Kidney tubule cell (primary cell): ENCODE data around the gene C6orf58.

Experiments used
- DNase-seq: peaks from one replicate; pipeline ENCODE4 v3.0.0-alpha.2; 2018; ENCODE audit warnings: low spot score

Gene C6orf58

DNA sequence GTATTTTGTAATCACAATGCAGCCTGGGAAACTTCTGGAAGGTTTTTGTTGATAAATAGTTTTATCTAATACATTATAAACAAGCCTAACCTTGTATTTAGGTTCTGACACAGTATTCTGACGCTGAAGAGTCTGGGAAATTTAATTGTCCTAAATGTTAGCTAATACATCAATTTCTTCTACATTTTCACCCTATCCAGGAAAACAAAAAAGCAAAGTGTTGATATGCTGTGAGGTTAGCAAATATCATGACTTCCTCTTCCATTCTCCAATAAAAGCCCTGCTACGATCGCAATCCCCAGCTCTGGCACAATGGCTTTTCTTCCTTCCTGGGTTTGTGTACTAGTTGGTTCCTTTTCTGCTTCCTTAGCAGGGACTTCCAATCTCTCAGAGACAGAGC, at the start of gene C6orf58:
Gene C6orf58, plus strand, starts transcription at position 301 of the 400 bp plus-strand sequence. Its CDS starts 12 bp downstream, at position 313.
- DNase-seq, result no peak

DNA sequence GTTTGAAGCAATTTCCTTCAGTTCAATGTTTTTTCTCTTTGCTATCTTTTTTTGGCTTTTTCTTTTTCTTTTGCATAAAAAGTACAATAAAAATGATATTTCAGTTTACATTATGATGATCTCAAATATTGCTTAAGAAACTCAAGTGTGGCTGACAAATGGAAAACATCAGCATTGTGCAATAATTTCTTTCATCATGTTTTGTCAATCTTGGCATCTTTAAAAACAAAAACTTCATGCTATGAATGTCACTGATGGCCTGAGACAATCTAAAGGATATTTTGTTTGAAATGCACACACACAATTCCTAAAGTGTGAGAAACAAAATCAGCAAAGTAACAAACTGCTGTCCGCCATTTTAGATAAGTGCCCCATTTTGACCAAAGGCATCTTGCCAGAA, 44.0 kb upstream of the C6orf58 start:
- no peak for DNase-seq

DNA sequence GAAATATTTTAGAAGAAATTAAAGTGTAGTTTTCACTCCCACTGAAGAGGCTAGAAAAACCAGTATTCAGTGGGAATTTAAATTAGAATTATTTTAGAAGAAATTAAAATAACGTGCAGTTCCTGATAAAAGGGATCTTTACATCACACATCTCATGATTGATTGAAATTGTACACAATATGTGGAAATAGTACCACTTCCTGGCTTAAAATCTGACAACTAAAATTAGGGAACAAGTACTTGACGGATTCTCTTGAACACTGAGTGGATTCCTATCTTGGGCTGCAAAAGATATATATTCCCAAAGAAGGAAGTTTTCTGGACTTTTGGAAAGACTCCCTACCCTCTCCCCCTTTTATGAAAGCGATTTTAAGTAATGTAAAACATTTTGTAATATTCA, 43.2 kb upstream of the C6orf58 start:
- no peak for DNase-seq

DNA sequence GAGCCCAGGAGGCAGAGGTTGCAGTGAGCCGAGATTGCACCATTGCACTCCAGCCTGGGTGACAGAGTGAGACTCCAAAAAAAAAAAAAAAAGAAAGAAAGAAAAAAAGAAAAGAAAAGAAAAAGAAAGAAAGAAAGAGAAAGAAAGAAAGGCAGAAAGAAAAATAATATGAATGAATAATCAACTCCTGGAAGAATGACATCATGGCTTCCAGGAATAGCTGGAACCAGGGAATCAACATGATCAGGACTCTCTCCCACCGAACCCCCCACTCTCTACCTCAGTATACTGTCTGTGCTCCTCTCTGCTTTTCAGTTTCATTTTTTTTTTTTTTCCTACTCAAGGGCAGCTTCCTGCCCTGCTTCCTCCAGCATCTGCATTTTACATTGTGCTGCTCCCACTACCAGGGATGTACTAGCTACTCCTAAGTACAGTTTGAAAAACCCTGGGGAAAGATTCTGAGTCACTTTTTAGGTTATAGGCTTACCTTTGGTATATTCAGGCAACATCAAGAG, 38.2 kb upstream of the C6orf58 start:
- DNase-seq, result no peak

DNA sequence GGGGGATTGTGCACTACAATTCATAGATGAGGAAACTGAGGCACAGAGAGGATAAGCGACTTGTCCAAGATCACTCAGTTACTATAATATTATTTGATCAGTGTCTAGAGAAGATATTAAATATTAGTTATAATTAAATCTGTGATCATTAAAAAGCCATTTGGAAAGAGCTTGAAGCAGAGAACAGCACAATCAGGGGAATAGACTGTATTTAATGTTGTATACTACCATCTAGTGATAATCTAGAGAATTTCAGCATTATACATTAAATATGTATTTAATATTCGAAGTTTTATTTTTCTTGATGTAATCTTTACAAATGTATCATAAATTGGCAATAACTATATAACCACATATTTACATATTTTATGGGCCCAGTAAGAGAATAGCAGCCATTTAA, 37.7 kb upstream of the C6orf58 start:
- peak; percentile 32 for DNase-seq

DNA sequence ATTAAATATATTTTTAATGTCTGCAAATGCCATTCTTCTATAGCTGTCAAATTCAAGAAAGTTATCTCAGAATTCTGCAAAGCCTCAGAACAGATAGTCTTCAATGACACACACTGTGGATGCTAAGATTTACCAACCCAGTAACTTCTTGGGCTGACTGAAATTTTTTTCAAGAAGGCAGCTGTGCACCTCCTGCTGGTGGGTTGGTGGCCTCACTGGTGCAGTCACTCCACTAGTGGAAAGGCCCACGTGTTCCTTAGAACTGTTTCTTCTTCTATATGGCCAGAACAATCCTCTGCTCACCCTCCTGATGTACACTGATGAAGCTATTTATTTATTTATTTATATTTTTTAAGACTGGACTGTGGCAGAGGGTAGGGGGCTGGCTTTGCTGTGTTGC, 29.8 kb upstream of the C6orf58 start:
- no peak for DNase-seq

DNA sequence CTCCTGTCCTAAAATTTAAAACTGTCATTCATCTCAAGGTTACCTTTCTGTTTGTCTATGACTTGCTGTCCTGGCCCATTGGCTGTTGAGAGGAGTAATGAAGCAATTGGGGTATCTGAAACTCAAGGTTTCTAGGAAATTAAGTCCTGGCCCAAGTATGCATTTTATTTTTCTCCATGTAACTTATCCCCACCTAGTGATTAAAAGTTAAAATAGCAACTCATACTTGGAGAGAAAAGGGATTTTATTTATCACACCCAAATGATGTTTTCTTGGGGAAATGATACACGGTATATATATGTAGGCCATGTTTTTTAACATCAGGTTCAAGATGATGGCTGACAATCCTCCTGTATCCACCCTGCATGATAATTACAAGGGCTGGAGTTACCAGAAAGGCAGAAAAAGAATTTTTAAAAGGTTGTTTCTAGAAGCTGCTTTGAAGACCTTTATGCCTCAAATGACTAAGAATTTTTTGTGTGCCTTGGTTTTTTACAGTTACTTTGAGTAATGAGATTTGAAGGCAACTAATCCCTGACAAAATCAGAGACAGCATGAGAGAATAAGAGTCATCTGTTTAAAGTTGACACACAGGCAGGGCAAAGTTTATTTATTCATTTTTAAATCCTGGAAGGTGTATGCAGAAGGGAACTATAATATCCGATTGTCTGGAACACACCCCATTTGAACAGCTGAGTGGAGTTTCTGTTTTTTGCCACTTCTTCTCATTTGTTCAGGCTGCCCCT, 28.9 kb upstream of the C6orf58 start:
- DNase-seq, result no peak

DNA sequence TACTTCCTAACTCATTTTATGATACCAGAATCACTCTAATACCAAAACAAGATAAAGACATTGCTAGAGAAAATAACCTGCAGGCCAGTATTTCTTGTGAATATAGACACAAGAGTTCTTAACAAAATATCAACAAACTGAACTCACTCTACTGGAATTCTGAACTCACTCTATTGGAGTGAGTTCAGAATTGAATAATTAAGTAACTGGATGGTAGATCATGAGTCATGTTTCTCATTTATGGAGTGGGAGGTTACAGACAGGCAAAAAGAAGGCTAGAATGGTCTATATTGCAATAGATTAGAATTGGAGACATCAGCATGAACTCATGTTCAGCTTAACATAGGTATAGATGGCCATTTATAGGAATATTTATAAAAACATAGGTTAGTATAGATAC, 26.6 kb upstream of the C6orf58 start:
- peak; percentile 69 for DNase-seq

DNA sequence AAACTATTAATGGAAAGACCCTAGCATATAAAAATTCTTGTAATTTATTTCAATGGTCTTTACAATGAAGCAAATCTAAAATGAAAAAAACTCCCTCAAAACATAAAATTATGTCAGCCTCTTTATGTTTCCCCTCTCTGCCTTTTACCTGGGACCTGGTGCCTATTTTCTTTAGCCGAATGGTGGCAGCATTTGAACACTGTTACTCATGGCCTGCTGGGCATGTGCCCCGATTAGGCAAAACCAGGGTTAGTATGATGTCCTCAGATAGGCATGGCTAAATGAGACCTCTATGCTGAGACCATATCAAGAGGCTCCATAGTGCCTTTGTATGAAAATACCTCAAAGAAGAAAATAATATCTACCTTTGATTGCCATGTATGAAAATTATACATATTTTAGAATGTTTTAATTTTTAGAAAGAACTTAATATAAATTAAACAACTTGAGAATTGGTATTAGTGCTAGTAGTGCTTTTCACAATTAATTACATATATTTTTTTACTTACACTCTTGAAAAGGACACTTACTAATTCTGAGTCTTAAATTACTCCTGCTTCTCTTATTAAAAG, 22.5 kb upstream of the C6orf58 start:
- DNase-seq, result peak; percentile 53

DNA sequence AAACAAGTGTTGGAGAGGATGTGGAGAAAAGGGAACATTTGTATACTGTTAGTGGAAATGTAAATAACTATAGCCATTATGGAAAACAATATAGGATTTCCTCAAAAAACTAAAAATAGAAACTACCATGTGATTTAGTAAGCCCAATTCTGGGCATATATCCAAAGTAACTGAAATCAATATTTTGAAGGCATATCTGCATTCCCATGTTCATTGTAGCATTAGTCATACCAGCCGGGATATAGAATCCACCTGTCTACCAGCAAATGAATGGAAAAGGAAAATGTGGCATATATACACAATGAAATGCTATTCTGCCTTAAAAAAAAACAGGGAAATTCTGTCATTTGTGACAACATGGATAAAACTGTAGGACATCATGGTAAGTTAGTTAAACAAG, 15.3 kb upstream of the C6orf58 start:
- no peak for DNase-seq

DNA sequence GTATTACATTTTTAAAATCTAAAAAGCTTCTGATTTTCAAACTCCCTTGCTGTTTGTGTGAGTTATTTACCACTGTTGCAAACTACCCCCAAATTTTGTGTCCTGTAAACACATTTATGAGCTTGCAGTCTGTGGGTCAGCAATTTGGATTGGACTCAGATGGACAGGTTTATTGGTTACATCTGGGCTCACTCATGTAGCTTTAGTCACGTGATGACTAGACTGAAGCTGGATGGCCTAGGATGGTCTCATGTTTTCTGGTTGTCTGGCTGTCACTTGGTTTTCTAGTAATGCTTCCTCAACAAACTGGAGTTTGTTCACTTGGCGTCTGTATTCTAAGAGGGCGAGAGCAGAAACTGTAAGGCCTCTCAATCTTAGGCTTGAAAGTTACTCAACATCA, 12.2 kb upstream of the C6orf58 start:
- no peak for DNase-seq

DNA sequence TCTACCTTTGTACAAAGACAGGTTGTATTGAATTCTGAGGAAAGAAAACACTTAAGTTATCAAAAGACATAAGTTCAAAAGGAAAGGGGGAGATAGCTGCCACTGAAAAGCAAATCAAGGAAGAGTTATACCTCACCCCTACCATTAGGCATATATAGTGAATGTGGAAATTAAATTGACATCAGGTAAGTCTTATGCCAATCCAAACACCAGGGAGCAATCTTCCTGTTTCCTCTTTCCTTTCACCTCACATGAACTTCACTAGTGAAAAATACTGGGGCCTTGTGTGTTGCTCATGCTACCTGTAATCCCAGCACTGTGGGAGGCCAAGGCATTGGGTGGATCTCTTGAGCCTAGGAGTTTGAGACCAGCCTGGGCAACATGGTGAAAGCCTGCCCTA, 10.9 kb upstream of the C6orf58 start:
- DNase-seq, result no peak

DNA sequence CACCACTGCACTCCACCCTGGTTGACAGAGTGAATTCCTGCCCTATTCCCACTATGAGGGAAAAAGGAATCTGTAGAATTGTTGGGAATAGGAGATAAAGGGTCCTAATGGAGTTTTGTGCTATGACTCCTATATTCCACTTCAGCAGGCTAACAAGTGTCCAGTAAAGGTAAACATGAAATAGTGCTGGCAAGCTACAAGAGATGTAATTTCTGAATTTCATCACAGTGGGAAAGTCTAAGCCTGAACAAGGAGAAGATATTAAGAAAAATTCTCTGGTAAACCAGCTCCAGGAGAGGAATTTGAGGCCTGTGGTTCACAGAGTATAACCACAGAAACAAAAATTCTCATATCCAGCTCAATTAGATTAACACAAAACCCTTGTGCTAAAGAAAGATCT, 10.3 kb upstream of the C6orf58 start:
- DNase-seq, result no peak

DNA sequence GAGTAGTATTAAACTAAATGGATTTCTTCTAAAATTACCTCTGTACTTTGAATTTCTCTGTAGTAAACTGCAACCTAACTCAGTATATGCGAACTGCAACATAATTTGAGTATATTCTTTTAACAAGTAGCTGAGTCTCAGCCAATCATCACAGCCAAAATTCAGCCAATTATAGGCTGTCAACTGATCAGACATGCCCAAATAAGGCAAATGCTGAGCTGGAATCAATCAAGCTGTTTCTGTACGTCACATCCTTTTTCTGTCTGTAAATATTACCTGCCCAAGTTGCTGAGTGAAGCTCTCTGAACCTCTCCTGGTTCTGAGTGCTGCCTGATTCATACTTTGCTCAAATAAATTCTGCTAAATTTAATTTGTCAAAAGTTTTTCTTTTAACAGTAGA, 9.5 kb upstream of the C6orf58 start:
- no peak for DNase-seq

DNA sequence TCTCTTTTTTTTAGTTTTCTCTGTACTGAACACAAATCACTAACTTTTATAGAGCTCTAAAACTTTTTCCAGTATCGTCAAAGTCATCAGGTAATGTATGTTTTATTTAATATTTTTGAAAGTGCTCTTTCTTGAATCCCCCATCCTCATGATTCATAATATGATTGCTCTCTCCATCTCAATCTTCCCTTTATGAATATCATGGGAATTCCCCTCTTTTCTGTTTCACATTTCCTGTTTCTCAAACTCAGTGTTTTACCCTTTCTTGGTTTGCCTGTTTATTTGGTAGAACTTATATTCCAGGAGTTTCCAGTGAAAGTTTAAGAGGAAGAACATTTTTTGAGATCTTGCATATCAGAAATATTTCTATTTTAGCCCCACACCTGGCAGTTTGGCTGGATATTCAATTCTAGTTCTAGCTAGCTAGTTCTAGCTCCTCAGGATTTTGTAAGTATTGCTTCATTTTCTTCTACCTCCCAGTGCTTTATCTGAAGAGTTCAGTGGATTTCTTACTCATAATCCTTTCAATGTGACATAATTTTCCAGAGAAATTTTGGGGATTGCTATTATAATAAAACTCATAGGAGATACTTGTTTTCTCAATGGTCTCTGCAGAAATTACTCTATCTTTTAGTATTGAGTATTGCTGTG, 6.1 kb upstream of the C6orf58 start:
- peak; percentile 33 for DNase-seq

DNA sequence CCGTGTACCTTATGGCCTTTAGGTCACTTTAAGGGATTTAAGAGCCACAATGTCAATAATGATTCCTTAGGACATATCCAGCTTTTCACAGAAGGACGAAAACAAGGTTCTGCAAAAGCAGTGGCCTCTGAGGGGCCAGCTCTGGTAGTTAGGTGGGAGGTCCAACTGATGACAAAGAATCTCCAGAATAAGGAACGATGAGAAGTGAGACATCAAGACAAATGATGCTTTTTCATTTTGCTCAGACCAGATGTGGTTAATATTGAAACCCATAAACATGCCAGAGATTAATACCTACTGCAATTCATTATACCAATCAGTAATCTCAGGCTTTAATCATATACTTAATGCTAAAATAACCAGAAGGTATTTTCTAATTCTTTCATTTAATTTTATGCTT, 1.9 kb downstream of the C6orf58 start:
- no peak for DNase-seq

DNA sequence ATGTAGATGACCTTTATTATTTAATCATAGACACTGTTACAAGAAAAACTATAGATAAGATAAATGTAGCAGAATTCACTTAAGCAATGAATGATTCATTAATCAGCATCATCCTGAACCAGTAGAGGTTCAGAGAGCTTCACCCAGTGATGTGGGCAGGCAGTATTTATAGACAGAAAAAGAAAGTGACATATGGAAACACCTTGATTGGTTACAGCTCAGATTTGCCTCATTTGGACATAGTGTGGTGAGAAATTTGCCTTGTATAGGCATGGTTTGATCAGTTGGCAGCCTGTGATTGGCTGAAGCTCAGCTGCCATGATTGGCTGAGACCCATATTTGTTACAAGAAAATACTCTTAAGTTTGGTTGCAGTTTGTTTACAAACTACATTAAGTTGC, 4.6 kb downstream of the C6orf58 start:
- DNase-seq, result no peak

DNA sequence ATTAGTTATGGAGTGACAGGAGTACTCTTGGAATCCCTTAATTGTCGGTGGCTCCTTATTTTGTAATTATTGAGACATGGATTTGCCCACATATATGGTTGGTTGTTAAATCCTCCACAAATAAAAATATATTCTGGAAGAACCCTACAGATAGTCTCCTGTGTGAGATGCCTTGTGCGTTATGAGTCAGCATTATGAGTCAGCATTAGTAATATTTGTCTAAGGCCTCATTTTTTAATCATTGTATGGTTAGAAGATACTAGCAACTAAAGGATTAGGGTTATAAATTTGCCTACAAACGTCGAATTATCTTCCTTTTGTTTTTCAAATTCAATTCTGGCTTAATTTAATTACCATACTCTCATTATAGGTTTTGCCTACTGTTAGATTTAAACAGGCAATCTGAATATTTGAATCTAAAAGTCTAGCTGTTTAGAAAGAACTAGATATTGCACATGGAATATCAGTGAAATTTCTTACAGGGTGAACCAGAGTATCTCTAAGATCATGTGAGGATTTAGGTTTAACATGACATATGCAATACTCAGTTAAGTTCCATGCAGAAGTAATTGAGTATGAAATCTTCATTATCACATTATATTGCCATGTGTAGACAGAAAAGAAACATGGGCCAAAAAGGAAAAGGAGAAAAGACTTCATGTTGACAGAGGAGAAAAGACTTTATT, 5.9 kb downstream of the C6orf58 start:
- DNase-seq, result peak; percentile 80

DNA sequence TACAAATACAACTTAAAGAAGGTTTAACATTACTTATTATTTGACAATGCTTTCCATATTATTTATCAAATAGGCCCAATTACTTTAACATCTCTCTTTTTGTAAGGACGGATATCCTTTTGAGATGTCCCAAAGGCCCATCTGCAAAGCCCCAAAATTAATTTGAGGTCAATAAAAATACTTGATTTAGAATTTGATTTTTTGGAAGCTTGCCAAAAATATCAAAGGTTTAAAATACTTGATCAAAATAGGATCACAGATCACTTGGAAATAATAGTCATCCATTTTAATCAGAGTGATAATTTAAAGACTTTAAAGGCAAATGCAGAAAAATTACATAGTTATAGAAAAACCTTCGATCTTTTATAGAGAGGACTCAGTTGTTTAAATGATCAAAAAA, 8.1 kb downstream of the C6orf58 start:
- DNase-seq, result no peak

DNA sequence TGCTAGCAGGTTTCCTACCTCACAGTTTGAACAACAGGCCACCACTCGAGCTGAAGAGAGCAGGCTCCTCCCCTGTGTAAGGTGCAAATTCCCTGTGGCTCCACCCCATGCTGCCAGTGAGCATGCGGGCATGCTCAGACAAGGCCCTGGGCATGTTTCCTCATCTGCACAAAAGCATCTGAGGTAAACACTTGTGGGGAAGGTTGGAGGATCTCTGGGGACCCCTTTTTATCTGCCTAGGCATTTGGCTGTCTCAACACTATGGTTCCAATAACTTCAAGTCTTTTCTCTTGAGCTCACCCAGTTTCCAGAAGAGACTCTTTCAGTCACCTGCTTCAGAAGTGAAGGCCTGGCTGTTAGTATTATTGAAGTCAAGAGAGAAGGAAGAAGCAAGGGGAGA, 9.4 kb downstream of the C6orf58 start:
- DNase-seq, result no peak

DNA sequence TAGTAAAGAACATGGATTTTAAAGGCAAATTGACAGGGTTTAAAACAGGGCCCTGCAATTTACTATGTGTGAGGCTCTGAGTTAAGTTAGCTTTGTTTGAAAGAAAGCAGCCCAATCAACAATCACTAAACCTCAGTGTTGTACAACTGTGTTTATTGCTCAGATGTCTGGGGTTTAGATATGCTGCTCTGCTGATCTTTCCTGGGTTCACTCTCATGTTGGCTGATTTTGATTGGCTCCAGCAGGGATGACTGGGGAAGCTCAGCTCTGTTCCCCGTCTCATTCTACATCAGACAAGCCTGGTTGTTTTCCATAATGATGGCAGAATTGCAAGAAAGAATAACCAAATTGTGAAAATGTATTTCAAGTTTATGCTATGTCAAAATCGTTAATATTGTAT, 10.9 kb downstream of the C6orf58 start:
- DNase-seq, result no peak

DNA sequence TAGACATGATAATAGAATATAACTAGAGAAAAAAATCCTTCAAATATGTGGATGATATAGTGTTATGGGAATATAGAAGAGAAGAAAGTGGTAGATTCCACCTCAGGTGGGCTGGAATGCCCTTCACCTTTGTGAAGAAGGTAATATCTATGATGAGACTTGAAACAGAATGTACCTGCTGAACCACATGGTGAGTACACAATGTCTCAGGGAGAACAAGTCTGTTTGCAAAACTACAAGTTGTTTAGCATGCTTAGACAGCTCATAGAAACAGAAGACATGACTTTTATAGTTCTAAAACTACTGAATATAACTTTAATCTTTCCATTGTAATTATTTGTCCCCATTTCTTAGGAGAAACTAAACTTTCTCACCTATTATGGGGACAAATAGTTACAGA, 12.2 kb downstream of the C6orf58 start:
- no peak for DNase-seq

DNA sequence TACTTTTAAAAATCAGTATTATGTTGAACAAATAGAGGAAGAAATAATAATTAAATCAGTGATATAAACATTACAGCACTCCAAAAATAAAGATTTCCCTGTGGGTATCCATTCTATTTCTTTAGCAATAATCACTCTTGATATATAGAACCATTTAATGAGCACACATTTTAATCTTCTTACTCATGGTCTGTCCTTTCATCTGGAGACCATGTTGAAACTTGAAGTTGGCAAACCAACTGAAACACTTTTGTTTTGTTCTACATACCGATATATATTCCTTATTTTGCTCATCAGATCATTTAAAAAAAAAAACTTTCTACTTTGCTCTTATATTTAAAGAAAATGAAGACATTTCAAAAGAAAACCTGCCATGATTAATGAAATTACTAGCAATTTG, 13.4 kb downstream of the C6orf58 start:
- no peak for DNase-seq
